Caco-2 (cell line): ENCODE data around the gene RPS15. TPM values are rescaled to one million over a fixed set of nuclear protein-coding genes. Genes with fewer than 3 reads are reported as not detected.

Experiments used
- BruUV-seq: library from RNA; stranded (reverse); fragments of 400-500 nt; replicated peaks from 2 replicates; lab custom pipeline; 2021; lab: Mats Ljungman, UMichigan
- CTCF ChIA-PET: fragments of 300-600 bp; sonication (Branson Sonifier 250); formaldehyde crosslinking; loops from one replicate; lab custom pipeline; 2022; ENCODE audit warnings: antibody characterized with exemption; lab: Charles Lee
- POLR2A ChIA-PET: fragments of 300-600 bp; sonication (Branson Sonifier 250); formaldehyde crosslinking; loops from one replicate; lab custom pipeline; 2022; ENCODE audit warnings: antibody characterized with exemption; lab: Charles Lee
- DNase-seq, 2 experiments: peaks; one replicate each; pipeline versions ENCODE4 v3.0.0 to v3.0.0-alpha.2; 2020 to 2022
- H3K27me3 ChIP-seq: replicated peaks from 2 replicates; pipeline ENCODE4 v1.6.0; 2011; ENCODE audit warnings: low read length; ENCODE audit not compliant: control insufficient read depth, insufficient read depth
- H3K36me3 ChIP-seq: 2 replicates; pipeline ENCODE4 v1.5.1; 2011; ENCODE audit warnings: low read length; ENCODE audit not compliant: control insufficient read depth, insufficient read depth
- H3K4me1 ChIP-seq: fragments of 250-450 bp; sonication (Bioruptor Pico); 2 replicates; pipeline ENCODE4 v1.5.1; 2020; ENCODE audit warnings: mild to moderate bottlenecking
- H3K4me3 ChIP-seq: 2 replicates; pipeline ENCODE4 v1.5.1; 2011; ENCODE audit warnings: low read depth, mild to moderate bottlenecking, control low read depth, low read length
- H3K9me3 ChIP-seq: fragments of 250-450 bp; sonication (Bioruptor Pico); 2 replicates; pipeline ENCODE4 v1.5.1; 2020; ENCODE audit warnings: mild to moderate bottlenecking, moderate library complexity
- H3K27ac Mint-ChIP-seq: one replicate; pipeline ENCODE4 v1.8.0; 2022; ENCODE audit warnings: mixed read lengths; ENCODE audit not compliant: unreplicated experiment
- H3K27me3 Mint-ChIP-seq: one replicate; pipeline ENCODE4 v1.8.0; 2022; ENCODE audit warnings: mixed read lengths; ENCODE audit not compliant: insufficient read depth, unreplicated experiment
- H3K36me3 Mint-ChIP-seq: one replicate; pipeline ENCODE4 v1.8.0; 2022; ENCODE audit warnings: mild to moderate bottlenecking, mixed read lengths; ENCODE audit not compliant: insufficient read depth, unreplicated experiment
- H3K4me1 Mint-ChIP-seq: one replicate; pipeline ENCODE4 v1.8.0; 2022; ENCODE audit warnings: low read depth, mixed read lengths; ENCODE audit not compliant: unreplicated experiment
- H3K4me3 Mint-ChIP-seq: one replicate; pipeline ENCODE4 v1.8.0; 2022; ENCODE audit warnings: mild to moderate bottlenecking, moderate library complexity, mixed read lengths; ENCODE audit not compliant: unreplicated experiment
- H3K9me3 Mint-ChIP-seq: one replicate; pipeline ENCODE4 v1.8.0; 2022; ENCODE audit warnings: mixed read lengths; ENCODE audit not compliant: unreplicated experiment
- CTCF ChIP-seq, 2 experiments: fragments of 200-600 bp in 1 of 2; IDR thresholded peaks; 1 replicate in 1 of 2; 2 replicates in 1 of 2; pipeline versions ENCODE4 v1.5.1 to v1.8.0; 2011 to 2022; ENCODE audit warnings: antibody characterized with exemption in 1 of 2, control low read depth in 1 of 2, inconsistent platforms in 1 of 2, low read depth in 1 of 2, low read length in 1 of 2, mild to moderate bottlenecking in 1 of 2, moderate library complexity in 1 of 2; ENCODE audit not compliant: insufficient read depth in 1 of 2, severe bottlenecking in 1 of 2, unreplicated experiment in 1 of 2
- intact Hi-C: fragments of 100-400 bp; cut with micrococcal nuclease; formaldehyde crosslinking; loops from one replicate; pipeline ENCODE4 v1.10.0; 2022; ENCODE audit not compliant: unreplicated experiment
- total RNA-seq: library from RNA; stranded (reverse); gene quantifications from 2 replicates; pipeline ENCODE4 v1.2.3, GENCODE V29; 2022

Gene RPS15
- total RNA-seq, 1 experiment from 2014 or later: 1,192 TPM

- TF ChIP-seq CTCF (IDR thresholded peaks at IDR 0.05; ENCODE audit: insufficient read depth in 1 of 2, low read depth in 1 of 2, low read length in 1 of 2, severe bottlenecking in 1 of 2, unreplicated experiment in 1 of 2): no peak
- no peak overlapping the region for H3K4me3 ChIP-seq
- no TSS peak for BruUV-seq
- ChIA-PET POLR2A (no interaction called here), CTCF (no interaction called here)
- H3K9me3 ChIP-seq: no peaks in the 10 kb centered on the region
- Mint-ChIP-seq H3K27ac (no peak overlapping the region), H3K27me3 (peaks cover 4% of the 10 kb centered on the region), H3K4me1 (no peaks in the 10 kb centered on the region), H3K36me3 (peaks cover 35% of the 10 kb centered on the region), H3K4me3 (peak overlapping the region; percentile 54), H3K9me3 (no peaks in the 10 kb centered on the region)
- no peaks in the 10 kb centered on the region for H3K27me3 ChIP-seq
- H3K4me1 ChIP-seq: peaks cover 15% of the 10 kb centered on the region
- no peaks in the 10 kb centered on the region for H3K36me3 ChIP-seq
- intact Hi-C loops: no loop called here
- DNase-seq: no peak
These were observed 9.7 kb downstream of the RPS15 start for GRCh38 chr19:1447944-1448343.

- no TSS peak for BruUV-seq
- Mint-ChIP-seq H3K9me3 (no peaks in the 10 kb centered on the region), H3K36me3 (peaks cover 42% of the 10 kb centered on the region), H3K27ac (peak within 1 kb of the TSS; percentile 22), H3K4me3 (no peak within 1 kb of the TSS), H3K4me1 (no peaks in the 10 kb centered on the region), H3K27me3 (peaks cover 4% of the 10 kb centered on the region)
- no peak for DNase-seq
- H3K4me1 ChIP-seq: peaks cover 7% of the 10 kb centered on the region; the same call in 1 of the 2 replicates
- intact Hi-C loops: no loop called here
- ChIA-PET CTCF (interaction anchor here (0.6 kb wide), 1 partner anchor 41 kb away, joined by 3 read pairs; no protein-coding TSS in a partner anchor), POLR2A (no interaction called here)
- no peaks in the 10 kb centered on the region for H3K36me3 ChIP-seq
- H3K4me3 ChIP-seq: no peak within 1 kb of the TSS
- TF ChIP-seq CTCF (IDR thresholded peaks at IDR 0.05; ENCODE audit: insufficient read depth in 1 of 2, low read depth in 1 of 2, low read length in 1 of 2, severe bottlenecking in 1 of 2, unreplicated experiment in 1 of 2): no peak
- H3K27me3 ChIP-seq: no peaks in the 10 kb centered on the region
- no peaks in the 10 kb centered on the region for H3K9me3 ChIP-seq
These were observed 11.6 kb downstream of the RPS15 start, which contains the start of gene APC2 for GRCh38 chr19:1449467-1450442. TSS of gene APC2 (plus strand) at chr19:1450121. CDS start at chr19:1453002, 2,881 bp downstream.

GRCh38 chr19:1450735-1451731 is 12.8 kb downstream of the RPS15 start:
- no peaks in the 10 kb centered on the region for H3K9me3 ChIP-seq
- Mint-ChIP-seq H3K9me3 (no peaks in the 10 kb centered on the region), H3K36me3 (peaks cover 41% of the 10 kb centered on the region), H3K27ac (peak overlapping the region; percentile 22), H3K4me3 (no peak overlapping the region), H3K27me3 (peaks cover 4% of the 10 kb centered on the region), H3K4me1 (no peaks in the 10 kb centered on the region)
- ChIA-PET POLR2A (no interaction called here), CTCF (no interaction called here)
- intact Hi-C loops: no loop called here
- BruUV-seq: no TSS peak
- peaks cover 7% of the 10 kb centered on the region; the same call in 1 of the 2 replicates for H3K4me1 ChIP-seq
- no peaks in the 10 kb centered on the region for H3K36me3 ChIP-seq
- DNase-seq: no peak
- no peak overlapping the region for H3K4me3 ChIP-seq
- no peak for TF ChIP-seq CTCF (IDR thresholded peaks at IDR 0.05; ENCODE audit: insufficient read depth in 1 of 2, low read depth in 1 of 2, low read length in 1 of 2, severe bottlenecking in 1 of 2, unreplicated experiment in 1 of 2)
- no peaks in the 10 kb centered on the region for H3K27me3 ChIP-seq
